Epidermal melanocyte (primary cell): Measurements from ENCODE around the gene ZBP1.

Experiments used
- DNase-seq: peaks from one replicate; pipeline ENCODE4 v3.0.0; 2011; ENCODE audit warnings: low spot score; ENCODE audit not compliant: insufficient read length

ZBP1 gene, protein sequence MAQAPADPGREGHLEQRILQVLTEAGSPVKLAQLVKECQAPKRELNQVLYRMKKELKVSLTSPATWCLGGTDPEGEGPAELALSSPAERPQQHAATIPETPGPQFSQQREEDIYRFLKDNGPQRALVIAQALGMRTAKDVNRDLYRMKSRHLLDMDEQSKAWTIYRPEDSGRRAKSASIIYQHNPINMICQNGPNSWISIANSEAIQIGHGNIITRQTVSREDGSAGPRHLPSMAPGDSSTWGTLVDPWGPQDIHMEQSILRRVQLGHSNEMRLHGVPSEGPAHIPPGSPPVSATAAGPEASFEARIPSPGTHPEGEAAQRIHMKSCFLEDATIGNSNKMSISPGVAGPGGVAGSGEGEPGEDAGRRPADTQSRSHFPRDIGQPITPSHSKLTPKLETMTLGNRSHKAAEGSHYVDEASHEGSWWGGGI

DNA sequence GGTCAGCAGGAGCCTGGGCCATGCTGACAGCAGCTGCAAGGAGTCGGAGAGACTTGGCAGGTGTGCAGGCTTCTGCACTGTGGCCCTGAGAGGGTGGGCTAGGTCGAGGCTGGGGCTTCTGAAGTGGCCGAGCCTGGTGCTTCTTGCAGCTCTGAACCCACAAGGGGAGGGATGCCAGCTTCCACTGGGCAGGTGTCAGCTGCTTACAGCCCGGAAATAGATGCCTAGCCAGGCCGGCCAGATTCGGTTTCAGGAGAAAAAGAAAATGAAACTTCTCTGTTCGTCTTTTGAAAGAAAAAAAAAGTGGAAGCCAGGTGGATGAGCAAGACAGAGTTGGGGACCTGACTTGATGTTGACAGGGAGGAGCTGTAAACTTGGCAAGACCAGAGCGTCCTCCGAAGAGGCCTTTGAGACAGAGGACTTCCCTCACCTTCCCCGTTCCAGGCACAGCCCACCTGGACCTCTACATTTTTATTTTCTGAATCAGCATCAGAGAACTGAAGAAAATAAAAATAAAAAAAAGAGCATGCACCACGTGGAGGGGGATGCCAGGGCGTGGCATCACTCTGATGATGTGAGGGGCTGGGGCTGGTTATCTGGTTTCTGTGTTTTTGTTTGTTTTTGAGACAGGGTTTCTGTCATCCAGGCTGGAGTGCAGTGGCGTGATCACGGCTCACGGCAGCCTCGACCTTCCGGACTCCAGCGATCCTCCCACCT is at the start of gene ZBP1:
TSS of gene ZBP1 (minus strand) at position 153 of the 717 bp plus-strand sequence. CDS start at position 22, 131 bp downstream.
- no peak for DNase-seq

DNA sequence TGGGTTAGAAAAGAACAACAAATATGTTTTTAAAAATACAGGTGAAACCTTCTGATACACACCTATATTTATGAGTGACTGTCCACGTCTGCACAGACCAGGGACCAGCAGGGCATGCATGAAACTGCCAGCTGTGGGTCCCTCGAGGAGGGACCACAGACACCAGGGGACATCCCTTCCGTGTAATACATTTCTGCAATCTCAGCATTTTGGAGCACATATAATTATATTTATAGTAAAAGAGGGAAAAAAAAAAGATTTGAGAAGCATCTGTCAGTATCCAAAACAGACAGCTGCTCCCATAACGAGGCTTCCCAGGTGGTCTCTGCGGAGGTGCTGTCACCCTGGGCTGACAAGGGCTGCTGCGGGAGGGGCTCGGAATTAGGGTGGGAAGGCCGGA is 49.4 kb upstream of the ZBP1 start:
- DNase-seq = no peak

DNA sequence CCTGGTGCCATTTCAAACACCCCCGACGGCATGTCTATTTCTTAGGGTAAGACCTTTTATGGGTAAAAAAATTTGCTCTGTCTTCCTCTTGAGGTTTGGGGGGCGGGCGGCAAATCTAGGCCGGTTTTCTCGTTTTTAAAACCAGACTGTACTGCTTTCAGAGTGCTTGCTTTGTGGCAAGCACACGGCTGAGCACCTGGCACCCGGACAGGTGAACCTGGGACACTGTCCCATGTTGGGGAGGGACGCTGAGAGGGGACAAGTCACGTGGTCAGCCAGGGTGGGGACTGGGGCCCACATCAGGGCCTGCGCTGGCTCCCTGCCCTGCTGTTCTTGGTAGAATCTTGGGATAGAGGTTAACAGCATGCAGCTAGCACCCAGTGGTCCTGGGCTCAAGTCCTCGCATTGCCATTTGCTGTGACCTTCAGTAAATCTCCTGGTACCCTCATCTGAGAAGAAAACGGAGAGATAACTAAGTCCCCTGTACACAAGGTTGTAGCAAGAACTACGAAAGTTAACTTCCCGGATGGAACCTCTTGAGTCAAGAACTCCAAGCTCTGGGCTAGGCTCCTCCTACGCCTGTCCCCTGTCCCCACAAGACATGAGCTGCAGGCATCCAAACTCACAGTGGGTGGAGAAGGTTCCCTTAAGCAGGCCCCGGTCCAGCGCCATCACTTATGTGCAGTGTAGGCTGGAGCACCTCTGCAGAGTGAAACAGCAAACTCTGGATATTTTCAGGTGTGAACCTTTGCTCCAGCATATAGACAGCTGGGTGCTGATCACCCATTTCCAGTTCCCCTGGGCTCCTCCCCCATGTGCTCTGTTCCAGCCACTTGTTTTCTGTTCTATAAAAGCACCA is 47.9 kb upstream of the ZBP1 start:
- no peak for DNase-seq

DNA sequence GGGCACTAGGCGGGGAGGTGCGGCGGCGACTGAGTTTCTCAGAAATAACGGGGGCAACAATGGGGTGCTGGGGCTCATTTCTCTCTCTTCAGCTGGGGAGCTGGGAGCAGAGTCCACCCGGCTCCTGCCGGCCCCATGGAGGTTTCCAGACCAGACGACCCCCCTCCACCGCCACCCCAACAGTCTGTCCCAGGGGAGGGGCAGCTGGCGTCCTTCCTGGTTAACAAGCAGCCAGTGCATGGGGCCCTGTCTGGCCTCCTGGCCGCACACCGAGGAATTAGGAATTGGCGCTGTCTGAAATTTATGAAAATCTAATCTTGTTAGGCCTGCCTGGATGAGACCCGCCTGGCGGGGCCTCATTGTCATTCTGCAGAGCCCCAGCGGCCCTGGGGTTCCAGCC is 47.2 kb upstream of the ZBP1 start:
- no peak for DNase-seq

DNA sequence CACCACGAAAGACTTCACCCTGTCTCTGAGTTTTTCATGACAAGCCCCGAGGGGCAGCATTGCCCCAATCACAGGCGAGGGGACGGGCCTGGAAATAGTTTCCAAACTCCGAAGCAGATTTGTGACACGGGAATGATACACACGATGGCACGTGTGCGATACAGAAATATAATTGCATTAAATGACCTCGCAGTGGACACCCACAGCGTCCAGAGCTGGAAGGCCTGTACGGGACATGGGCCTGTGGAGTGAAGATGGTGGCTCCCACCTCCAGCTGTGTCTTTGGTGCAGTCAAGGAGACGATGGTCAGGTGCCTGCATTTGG is 46.6 kb upstream of the ZBP1 start:
- no peak for DNase-seq

DNA sequence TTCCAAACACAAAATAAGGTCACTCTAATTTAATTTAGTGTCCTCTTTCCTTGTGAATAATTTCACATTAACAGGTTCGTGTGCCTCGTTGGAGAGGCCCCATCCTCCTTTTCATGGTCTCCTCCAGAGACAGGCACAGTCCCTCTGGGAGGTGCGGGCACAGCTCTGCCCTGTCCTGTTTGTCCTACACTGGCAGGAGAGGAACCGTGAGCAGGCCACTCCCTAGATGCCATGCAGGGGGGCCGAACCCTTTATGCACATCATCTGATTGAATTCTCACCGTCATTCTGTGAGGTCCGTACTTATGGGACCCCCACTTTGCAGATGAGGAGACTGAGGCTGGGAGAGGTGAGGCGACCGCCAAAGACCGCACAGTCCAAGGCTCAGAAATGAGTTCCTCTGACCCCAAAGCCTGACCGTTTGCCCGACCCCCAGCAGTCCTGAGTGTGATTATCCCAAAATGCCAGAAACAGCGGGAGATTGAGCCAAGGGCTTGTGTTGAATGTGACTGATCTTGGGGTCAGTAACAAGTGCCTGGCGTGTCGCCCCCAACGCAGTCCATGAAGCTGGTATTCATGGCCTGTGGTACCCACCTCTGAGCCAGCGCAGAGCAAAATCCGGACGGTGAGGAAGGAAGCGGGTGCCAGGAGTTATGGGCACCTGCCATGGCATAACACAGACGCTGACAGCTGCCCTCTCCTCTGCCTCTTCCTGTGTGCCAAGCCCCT is 46.0 kb upstream of the ZBP1 start:
- no peak for DNase-seq

DNA sequence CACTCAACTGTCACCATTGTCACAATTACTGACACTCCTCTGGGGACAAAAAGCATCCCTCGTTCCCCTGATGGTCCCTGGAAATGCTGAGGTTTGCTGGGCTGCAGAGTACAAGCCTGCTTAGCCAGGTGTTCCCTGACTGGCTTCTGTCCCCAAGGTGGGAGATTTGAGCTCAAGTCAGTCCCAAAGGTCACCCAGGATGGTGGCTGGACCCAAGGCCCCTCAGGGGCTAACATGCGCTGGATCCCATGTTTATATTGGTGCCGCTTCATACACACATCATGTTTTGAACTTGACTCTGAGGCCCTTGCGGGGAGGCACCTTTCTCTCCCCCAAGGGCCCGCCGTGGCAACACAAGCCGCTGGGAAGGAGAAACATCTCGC is 45.4 kb upstream of the ZBP1 start:
- DNase-seq = no peak

DNA sequence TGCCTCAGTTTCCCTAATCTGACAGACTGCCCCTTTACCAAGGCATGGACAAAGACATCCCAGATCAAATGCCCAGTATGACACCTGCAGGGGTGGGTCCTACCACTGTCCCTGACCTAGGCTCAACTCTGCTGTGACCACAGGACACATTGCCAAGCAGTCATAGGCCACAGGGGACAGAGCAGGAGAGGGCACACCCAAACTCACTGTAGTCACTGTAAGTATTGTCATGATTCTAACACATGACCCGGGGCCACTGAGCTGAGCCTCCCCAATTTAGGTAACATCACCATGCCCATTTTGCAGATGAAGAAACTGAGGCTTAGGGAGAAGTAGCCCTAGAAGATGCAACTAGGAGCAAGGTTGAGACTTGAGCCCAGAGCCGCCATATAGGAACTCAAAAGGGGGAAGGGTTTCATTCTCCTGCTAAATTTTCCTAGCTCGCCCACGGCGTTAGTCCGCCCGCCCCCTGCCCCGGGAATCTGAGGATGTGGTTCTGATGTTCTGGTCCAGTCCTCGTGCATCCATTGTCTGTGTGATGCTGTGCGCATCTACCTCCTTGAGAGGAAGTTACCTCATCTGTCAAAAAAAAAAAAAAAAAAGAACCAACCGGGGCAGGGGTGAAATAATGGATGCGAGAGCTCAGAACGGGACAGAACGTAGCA is 44.8 kb upstream of the ZBP1 start:
- no peak for DNase-seq

DNA sequence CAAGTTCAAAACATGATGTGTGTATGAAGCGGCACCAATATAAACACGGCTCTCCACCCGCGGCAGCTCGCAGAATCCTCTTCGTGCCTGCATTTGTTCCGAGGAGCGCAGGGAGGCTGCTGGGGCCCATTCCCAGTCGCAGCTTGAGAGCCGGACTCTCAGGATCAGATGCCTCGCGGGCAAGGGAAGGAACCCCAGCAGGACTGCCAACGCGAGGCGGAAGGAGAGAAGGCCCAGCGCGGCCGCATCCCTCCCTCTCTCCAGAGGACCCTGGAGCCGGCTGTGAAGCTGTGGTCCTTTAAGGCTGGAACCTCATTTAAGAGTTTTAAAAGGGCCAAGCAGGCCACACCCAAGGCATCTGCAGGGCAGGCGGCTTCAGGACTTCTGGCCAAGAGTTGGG is 44.2 kb upstream of the ZBP1 start:
- DNase-seq = no peak

DNA sequence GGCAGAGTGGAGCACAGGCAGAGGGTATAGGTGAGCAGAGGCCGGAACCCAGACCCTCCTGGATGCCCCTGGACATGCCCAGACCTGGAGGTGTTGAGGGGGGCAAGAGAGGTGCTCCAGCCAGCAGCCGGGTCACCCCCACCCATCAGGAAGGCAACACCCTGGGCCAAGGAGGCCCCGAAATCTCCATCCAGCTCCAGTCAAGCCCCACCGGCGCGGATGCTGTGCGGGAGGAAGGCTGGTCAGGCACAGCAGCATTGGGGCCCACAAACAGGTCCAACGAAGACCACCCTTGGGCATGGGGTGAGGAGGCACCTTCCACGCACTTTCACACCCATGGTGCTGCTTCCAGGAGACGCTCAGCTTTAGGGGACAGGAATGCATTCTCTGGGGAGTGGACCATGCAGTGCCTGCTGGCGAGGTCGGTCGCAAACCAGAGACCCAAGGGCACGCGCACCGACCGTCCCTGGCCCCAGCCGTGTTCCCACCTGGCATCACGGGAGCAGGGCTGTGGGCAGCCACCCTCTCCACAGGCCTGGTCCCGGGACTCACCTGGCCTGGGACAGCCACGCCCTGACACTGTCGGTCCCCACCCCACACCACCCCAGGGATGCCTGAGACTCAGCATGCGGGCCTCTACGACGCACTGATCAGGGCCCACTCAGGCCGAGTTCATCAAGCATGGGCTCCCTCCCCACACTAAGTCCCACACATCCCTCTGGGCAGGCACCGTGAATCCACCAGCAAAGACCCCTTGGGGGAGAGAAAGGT is 43.6 kb upstream of the ZBP1 start:
- DNase-seq = no peak

DNA sequence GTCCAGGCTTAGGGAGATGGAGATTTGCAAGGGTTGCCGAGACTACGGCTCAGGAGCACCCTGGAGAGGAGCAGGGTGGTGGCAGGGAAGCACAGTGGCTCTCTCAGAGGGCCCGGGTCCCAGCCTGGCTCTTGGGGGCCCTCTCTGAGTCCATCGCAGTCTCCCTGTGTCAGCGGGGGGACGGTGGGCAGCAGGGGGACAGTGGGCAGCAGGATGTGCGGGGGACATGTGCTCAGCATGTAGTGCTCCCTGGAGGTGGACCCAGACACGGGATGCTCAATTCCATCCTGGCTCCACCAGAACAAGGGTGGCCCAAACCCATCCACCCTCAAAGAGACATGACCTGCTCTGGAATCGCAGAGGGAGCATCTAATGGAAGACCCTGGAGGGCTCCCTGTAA is 43.0 kb upstream of the ZBP1 start:
- DNase-seq = no peak

DNA sequence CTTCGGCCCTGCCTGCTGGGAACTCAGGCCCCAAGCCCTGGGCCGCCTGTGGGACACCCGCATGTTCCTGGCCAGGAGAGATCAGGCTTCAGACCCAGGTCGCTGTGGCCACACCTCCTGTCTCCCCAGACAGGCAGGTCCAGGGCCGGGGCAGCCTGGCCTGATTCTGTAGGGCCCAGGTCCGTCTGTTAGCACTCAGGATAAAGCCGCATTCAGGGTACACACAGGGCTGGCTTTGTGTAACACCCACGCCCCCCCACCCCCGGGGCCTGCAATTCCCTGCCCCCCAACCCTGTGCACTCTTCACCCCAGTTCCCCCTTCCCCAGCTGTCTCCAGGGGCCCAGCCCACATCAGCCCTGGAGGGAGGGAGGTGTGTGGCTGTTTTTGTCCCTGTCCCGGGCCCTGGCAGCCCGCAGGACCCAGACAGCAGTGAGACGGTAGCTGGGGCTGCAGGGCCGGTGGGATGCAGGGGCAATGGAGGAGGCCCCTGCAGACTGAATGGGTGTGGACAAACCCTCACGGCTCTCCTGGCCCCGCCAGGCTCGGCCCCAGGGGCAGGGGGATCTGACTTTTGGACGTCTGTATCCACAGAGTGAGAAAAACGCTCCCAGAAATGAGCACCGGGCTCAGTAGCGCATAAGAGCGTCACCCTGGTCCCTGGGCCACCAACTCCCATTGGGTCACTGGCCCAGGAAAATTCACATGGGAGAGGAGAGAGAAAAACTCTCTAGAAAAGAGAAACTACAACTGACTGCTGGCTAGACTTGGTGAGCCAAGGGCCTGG is 42.4 kb upstream of the ZBP1 start:
- DNase-seq = no peak

DNA sequence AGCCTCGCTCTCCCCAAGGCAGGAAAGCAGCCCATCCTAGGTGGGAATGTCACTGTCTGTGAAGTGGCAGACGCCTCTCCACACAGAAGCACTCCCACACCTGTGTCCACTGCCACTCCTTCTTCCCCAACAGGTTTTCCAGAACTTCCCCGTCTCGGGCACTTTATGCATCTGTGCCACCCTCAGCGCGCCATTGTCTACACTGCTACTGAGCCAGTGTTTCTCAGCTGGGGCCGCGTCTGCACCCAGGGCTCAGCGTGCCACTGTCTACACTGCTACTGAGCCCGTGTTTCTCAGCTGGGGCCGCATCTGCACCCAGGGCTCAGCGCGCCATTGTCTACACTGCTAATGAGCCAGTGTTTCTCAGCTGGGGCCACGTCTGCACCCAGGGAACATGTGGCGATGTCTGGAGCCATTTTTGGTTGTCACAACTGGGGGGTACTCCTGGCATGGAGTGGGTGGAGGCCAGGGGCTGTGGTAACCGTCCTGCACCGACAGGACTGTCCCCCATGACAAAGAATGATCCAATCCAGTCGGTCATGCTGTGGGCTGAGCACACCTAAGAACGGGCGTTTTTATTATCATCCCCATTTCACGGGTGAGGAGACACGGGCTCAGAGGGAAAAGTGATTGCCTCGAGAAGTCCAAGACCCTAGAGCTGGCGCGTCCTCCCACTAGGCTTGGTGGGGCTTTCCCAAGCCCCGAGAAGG is 41.7 kb upstream of the ZBP1 start:
- DNase-seq = peak; percentile 8

DNA sequence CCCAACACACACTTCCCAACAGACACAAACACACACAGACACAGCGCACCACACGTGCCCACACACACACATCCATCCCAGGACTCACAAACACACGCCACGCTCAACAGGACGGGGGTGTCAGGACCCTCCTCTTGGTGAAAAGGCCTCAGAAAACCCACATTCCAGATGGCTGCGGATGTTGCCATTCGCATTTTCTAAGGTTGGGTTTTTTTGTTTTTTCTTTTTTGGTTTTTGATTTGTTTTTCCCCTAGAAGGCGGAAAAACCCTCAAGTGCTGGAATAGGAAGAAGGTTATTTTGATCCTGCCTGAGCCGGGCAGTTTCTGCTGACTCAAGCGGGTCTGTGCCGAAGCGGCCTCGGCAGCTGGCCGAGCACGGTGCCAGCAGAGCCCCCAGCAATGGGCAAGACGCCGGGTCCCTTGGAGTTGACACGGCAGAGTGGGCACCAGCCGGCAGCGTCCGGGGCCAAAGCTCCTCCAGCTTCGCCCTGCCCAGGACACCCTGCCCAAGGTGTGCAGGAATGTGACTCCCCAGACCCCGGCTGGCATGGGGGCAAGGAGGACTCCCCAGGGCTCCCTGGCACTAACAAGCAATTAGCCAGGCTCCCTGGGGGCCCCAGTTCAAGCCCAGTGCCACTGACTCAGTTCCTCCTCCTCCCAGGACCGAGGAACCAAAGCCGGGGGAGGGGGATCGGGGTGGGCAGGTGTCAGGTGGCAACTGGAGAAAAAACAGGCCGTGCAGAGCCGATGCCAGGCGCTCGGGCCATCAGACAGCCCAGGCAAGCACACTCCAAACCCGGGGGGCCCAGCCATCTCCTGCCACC is 40.9 kb upstream of the ZBP1 start:
- peak; percentile 0 for DNase-seq

DNA sequence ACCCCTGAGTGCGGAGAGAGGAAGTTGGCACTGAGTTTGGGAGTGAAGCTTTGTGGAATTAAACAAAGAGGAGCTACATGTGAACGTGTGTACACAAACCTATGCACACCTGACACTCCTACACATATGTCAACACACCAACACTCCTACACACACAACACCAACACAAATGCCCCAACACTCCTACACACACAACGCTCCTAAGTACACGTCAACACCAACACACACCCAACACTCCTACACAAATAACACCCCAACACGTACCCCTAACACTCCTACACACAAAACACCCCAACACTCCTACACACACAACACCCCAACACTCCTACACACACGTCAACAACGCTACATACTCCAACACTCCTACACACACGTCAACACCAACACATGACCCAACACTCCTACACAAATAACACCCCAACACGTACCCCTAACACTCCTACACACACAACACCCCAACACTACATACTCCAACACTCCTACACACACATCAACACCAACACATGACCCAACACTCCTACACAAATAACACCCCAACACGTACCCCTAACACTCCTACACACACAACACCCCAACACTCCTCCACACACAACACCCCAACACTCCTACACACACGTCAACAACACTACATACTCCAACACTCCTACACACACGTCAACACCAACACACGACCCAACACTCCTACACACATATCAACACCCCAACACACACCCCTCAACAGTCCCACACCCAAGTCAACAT is 40.1 kb upstream of the ZBP1 start:
- no peak for DNase-seq

DNA sequence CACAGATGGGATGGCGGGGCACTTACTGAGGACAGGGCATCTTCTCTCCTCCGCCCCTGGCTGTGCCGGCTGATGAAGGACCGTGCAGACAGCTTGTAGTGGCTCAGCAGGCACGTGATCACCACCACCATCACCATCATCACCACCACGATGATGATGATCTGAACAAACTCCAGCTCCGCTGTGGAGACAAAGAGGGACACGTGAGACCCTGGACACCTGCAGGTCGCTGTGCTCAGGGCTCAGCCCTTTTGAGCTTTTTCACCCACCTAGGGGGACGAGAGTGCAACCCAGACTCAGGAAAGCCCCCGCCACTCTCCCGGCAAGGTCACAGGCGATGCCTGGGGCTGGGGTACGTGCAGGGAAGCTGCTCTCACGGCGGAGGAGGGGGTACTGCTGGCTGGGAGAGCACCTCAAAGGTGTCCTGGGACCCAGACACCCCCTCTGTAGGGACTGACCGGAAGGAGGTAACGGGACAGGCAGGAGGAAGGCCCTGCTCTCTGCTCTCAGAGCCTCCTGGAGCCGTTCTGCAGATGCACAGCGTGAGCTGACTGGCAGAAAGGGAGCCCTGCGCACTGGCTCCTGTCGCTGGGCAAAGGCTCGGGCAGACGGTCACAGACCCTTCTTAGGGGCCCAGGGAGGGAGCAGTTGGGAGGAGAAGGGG is 39.4 kb upstream of the ZBP1 start:
- DNase-seq = peak; percentile 16
